Ishikawa (cell line): ENCODE measurements around the gene LGALS1.

Experiments used
- CEBPB ChIP-seq: IDR thresholded peaks from 2 replicates; pipeline ENCODE4 v1.6.1; 2012
- CREB1 ChIP-seq: IDR thresholded peaks from 2 replicates; pipeline ENCODE4 v1.6.1; 2012; ENCODE audit warnings: low read depth
- EGR1 ChIP-seq: IDR thresholded peaks from 2 replicates; pipeline ENCODE4 v1.6.1; 2012
- EP300 ChIP-seq: IDR thresholded peaks from 2 replicates; pipeline ENCODE4 v1.6.1; 2012; ENCODE audit warnings: borderline replicate concordance
- FOXM1 ChIP-seq: IDR thresholded peaks from 2 replicates; pipeline ENCODE4 v1.6.1; 2012; ENCODE audit warnings: low read depth, borderline replicate concordance
- MAX ChIP-seq: IDR thresholded peaks from 2 replicates; pipeline ENCODE4 v1.6.1; 2012
- RAD21 ChIP-seq: IDR thresholded peaks from 2 replicates; pipeline ENCODE4 v1.6.1; 2012; ENCODE audit warnings: low read depth
- REST ChIP-seq: IDR thresholded peaks from 2 replicates; pipeline ENCODE4 v1.6.1; 2012; ENCODE audit warnings: low read depth, mild to moderate bottlenecking
- TAF1 ChIP-seq: IDR thresholded peaks from 2 replicates; pipeline ENCODE4 v1.6.1; 2012; ENCODE audit warnings: low read depth, mild to moderate bottlenecking
- TCF12 ChIP-seq: IDR thresholded peaks from 2 replicates; pipeline ENCODE4 v1.6.1; 2012; ENCODE audit warnings: low read depth
- TEAD4 ChIP-seq: IDR thresholded peaks from 2 replicates; pipeline ENCODE4 v1.6.1; 2012
- USF1 ChIP-seq: IDR thresholded peaks from 2 replicates; pipeline ENCODE4 v1.6.1; 2012
- YY1 ChIP-seq: IDR thresholded peaks from 2 replicates; pipeline ENCODE4 v1.6.1; 2012; ENCODE audit warnings: low read depth

GRCh38 chr22:37704645-37705044 is 29.2 kb downstream of the LGALS1 start:
- TF ChIP-seq YY1, result no peak
- TF ChIP-seq MAX, result no peak
- no peak for TF ChIP-seq CEBPB
- TF ChIP-seq REST, result no peak
- no peak for TF ChIP-seq TAF1
- no peak for TF ChIP-seq FOXM1
- no peak for TF ChIP-seq EP300
- TF ChIP-seq RAD21, result no peak
- no peak for TF ChIP-seq EGR1
- TF ChIP-seq CREB1, result no peak
- no peak for TF ChIP-seq TCF12
- no peak for TF ChIP-seq TEAD4
- TF ChIP-seq USF1, result no peak
